Testis (tissue), 2 donors: ENCODE results near the gene PTPN12.

ENCODE experiments used
- CTCF ChIP-seq, 3 experiments: fragments of 450-650 bp in 2 of 3; fragments of 200-600 bp in 1 of 3; sonication (generic) in 1 of 3; IDR thresholded peaks; one replicate each; pipeline ENCODE4 v1.5.1; 2016 to 2019; ENCODE audit warnings: antibody characterized with exemption in 3 of 3, mild to moderate bottlenecking in 2 of 3, moderate library complexity in 1 of 3
- POLR2A ChIP-seq: fragments of 450-650 bp; IDR thresholded peaks from one replicate; pipeline ENCODE4 v1.6.1; 2017; ENCODE audit warnings: antibody characterized with exemption, mild to moderate bottlenecking, moderate library complexity

DNA sequence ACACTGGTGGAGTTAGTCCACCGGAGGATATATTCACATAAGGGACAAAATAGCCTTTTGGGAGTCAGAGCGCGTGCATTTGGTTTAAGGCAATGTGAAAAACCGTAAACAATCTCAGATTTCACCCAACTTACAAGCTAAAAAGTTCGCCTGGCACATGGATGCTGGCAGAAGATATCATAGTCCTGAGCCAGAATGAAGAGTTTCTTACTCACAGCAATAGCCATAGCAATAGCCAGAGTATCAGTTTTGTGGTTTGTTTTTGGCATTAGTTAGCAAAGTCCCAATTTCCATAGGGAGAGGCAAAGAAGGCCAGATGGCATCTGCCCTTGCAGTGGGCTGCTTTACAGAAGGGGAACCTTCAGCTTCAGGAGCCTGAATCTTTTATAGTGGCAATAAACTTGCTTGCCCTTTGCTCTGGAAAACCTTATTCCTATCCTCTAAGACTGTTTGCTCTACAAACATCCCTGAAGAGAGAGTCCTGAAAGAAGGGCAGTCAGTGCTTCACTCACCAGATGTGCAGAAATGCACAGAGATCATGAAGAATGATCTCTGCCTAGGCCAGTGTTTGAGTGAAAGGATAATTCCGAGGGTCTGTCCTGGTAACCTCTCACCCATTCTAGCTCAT is 130.5 kb downstream of the PTPN12 start:
- TF ChIP-seq CTCF (IDR thresholded peaks at IDR 0.05) (no peak), POLR2A (no peak)
